A673 (cell line): ENCODE results near the gene CASZ1.

Experiments
- EZH2 ChIP-seq: fragments of 200-600 bp; sonication (generic); IDR thresholded peaks from 2 replicates; pipeline ENCODE4 v1.6.1; 2017; ENCODE audit warnings: borderline replicate concordance, low read depth, mild to moderate bottlenecking, mixed read lengths, antibody characterized with exemption, low read length; ENCODE audit not compliant: poor library complexity, severe bottlenecking
- TF ChIP-seq, protein P1 (sequence below): fragments of 300-800, 200-600 bp; sonication (generic); conservative IDR thresholded peaks from 2 replicates; pipeline ENCODE4 v1.5.1; 2017; ENCODE audit warnings: low read depth, mild to moderate bottlenecking, antibody characterized with exemption, low read length, moderate library complexity, mixed read lengths

- TF ChIP-seq EZH2, result no peak
- TF ChIP-seq, protein P1, sequence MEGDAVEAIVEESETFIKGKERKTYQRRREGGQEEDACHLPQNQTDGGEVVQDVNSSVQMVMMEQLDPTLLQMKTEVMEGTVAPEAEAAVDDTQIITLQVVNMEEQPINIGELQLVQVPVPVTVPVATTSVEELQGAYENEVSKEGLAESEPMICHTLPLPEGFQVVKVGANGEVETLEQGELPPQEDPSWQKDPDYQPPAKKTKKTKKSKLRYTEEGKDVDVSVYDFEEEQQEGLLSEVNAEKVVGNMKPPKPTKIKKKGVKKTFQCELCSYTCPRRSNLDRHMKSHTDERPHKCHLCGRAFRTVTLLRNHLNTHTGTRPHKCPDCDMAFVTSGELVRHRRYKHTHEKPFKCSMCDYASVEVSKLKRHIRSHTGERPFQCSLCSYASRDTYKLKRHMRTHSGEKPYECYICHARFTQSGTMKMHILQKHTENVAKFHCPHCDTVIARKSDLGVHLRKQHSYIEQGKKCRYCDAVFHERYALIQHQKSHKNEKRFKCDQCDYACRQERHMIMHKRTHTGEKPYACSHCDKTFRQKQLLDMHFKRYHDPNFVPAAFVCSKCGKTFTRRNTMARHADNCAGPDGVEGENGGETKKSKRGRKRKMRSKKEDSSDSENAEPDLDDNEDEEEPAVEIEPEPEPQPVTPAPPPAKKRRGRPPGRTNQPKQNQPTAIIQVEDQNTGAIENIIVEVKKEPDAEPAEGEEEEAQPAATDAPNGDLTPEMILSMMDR, result no peak
Measured at GRCh38 chr1:10629091-10629815, 167.2 kb downstream of the CASZ1 start.
